Endodermal cell (in vitro differentiated cells): ENCODE measurements around the gene ASCC1. TPM values are rescaled to one million over a fixed set of nuclear protein-coding genes. Genes with fewer than 3 reads are reported as not detected.

Source experiments
- DNase-seq: peaks from one replicate; pipeline ENCODE4 v3.0.0-alpha.2; 2017
- H3K27ac ChIP-seq: 2 replicates; pipeline ENCODE4 v1.5.1; 2013; ENCODE audit warnings: mild to moderate bottlenecking, low read depth, low read length, moderate library complexity
- H3K27me3 ChIP-seq: 2 replicates; pipeline ENCODE4 v1.6.1; 2013; ENCODE audit warnings: mild to moderate bottlenecking, low read length, moderate library complexity; ENCODE audit not compliant: insufficient read depth, control insufficient read depth, poor library complexity, severe bottlenecking
- H3K36me3 ChIP-seq: 2 replicates; pipeline ENCODE4 v1.7.0; 2013; ENCODE audit warnings: mild to moderate bottlenecking, low read length, moderate library complexity; ENCODE audit not compliant: control insufficient read depth, insufficient read depth
- H3K4me1 ChIP-seq: one replicate; pipeline ENCODE4 v1.7.0; 2013; ENCODE audit warnings: low read length; ENCODE audit not compliant: control insufficient read depth, insufficient read depth
- H3K4me3 ChIP-seq: 2 replicates; pipeline ENCODE4 v1.5.1; 2013; ENCODE audit warnings: mild to moderate bottlenecking, low read length, moderate library complexity
- H3K9ac ChIP-seq: 2 replicates; pipeline ENCODE4 v1.6.1; 2013; ENCODE audit warnings: mild to moderate bottlenecking, low read length, moderate library complexity; ENCODE audit not compliant: poor library complexity, severe bottlenecking; ENCODE audit errors: extremely low read depth
- H3K9me3 ChIP-seq: 2 replicates; pipeline ENCODE4 v1.6.1; 2013; ENCODE audit warnings: mild to moderate bottlenecking, low read length, moderate library complexity; ENCODE audit not compliant: control insufficient read depth
- H3K27ac Mint-ChIP-seq: 2 replicates; pipeline ENCODE4 v1.8.0; 2020; ENCODE audit warnings: mixed read lengths
- H3K27me3 Mint-ChIP-seq: 2 replicates; pipeline ENCODE4 v1.8.0; 2021; ENCODE audit warnings: mild to moderate bottlenecking, mixed read lengths; ENCODE audit not compliant: insufficient read depth
- H3K36me3 Mint-ChIP-seq: 2 replicates; pipeline ENCODE4 v1.8.0; 2020; ENCODE audit warnings: low read depth, mixed read lengths
- H3K4me1 Mint-ChIP-seq: 2 replicates; pipeline ENCODE4 v1.8.0; 2020; ENCODE audit warnings: mixed read lengths
- H3K4me3 Mint-ChIP-seq: 2 replicates; pipeline ENCODE4 v1.8.0; 2020; ENCODE audit warnings: mild to moderate bottlenecking, moderate library complexity, mixed read lengths
- H3K9me3 Mint-ChIP-seq: 2 replicates; pipeline ENCODE4 v1.8.0; 2020; ENCODE audit warnings: mild to moderate bottlenecking, mixed read lengths
- CTCF ChIP-seq: fragments of 200-600 bp; sonication (generic); conservative IDR thresholded peaks from 2 replicates; pipeline ENCODE4 v1.5.0; 2021; ENCODE audit warnings: antibody characterized with exemption, mild to moderate bottlenecking
- WGBS, 2 experiments: methylation state at CpG; one replicate each; pipeline versions ENCODE4 v1.1.5 to v1.1.7; 2013; ENCODE audit warnings: missing lambda C conversion rate in 2 of 2, mixed read lengths in 1 of 2; ENCODE audit not compliant: insufficient coverage in 1 of 2, insufficient read length in 1 of 2; 5-methylcytosine and 5-hydroxymethylcytosine counted together
- total RNA-seq, 2 donors: library from RNA; stranded (reverse); fragmentation: NEBNext Ultra II Directional in 1 of 2; extraction: Animal tissue kit (Norgen Biotek cat#: 25700) in 1 of 2; gene quantifications; 2 replicates in 1 of 2; 3 replicates in 1 of 2; pipeline ENCODE4 v1.2.1, GENCODE V29; 2021

Gene ASCC1
- total RNA-seq, 2 donors from 2014 or later: 29.2 to 34.0 TPM

GRCh38 chr10:72167118-72167517 lies 49.0 kb downstream of the ASCC1 start:
- WGBS, 2 experiments: 93% methylated on average over 3 of the region's 3 CpGs; no CpG with 5 or more reads in 1 of the 2 experiments
- H3K27me3 Mint-ChIP-seq: no peaks in the 10 kb centered on the region
- no peak for TF ChIP-seq CTCF

GRCh38 chr10:72164617-72165016 lies 51.5 kb downstream of the ASCC1 start:
- Histone ChIP-seq H3K9me3 (no peaks in the 10 kb centered on the region), H3K27me3 (no peaks in the 10 kb centered on the region), H3K9ac (no peak overlapping the region), H3K4me1 (peaks cover 3% of the 10 kb centered on the region), H3K27ac (no peak overlapping the region), H3K4me3 (no peak overlapping the region), H3K36me3 (peaks cover 9% of the 10 kb centered on the region)
- no peak for DNase-seq
- 96% methylated on average over 2 of the region's 2 CpGs; no CpG with 5 or more reads in 1 of the 2 experiments for WGBS, 2 experiments
- H3K27me3 Mint-ChIP-seq: no peaks in the 10 kb centered on the region
- peak; percentile 52 for TF ChIP-seq CTCF
- H3K9me3 Mint-ChIP-seq: no peaks in the 10 kb centered on the region
- H3K4me3 Mint-ChIP-seq: no peak overlapping the region
- peaks cover 6% of the 10 kb centered on the region for H3K4me1 Mint-ChIP-seq
- H3K36me3 Mint-ChIP-seq: peaks cover 20% of the 10 kb centered on the region
- no peak overlapping the region for H3K27ac Mint-ChIP-seq

More at GRCh38 chr10:72167118-72167517, 49.0 kb downstream of the ASCC1 start:
- Histone ChIP-seq H3K9ac (no peak overlapping the region), H3K27me3 (no peaks in the 10 kb centered on the region), H3K27ac (no peak overlapping the region), H3K4me3 (no peak overlapping the region), H3K9me3 (no peaks in the 10 kb centered on the region), H3K36me3 (peaks cover 8% of the 10 kb centered on the region), H3K4me1 (peaks cover 3% of the 10 kb centered on the region)
- Mint-ChIP-seq H3K4me3 (no peak overlapping the region), H3K4me1 (peaks cover 6% of the 10 kb centered on the region), H3K36me3 (peaks cover 21% of the 10 kb centered on the region), H3K27ac (no peak overlapping the region), H3K9me3 (no peaks in the 10 kb centered on the region)
- no peak for DNase-seq

GRCh38 chr10:72162978-72163377 lies 53.1 kb downstream of the ASCC1 start:
- peaks cover 3% of the 10 kb centered on the region for H3K4me1 ChIP-seq
- peaks cover 14% of the 10 kb centered on the region for H3K36me3 ChIP-seq
- DNase-seq: no peak
- no peak overlapping the region for H3K27ac ChIP-seq
- H3K4me3 ChIP-seq: no peak overlapping the region
- H3K27me3 ChIP-seq: no peaks in the 10 kb centered on the region
- H3K9ac ChIP-seq: no peak overlapping the region
- WGBS, 2 experiments: 83 to 100% methylated on average over 1 of the region's 1 CpG
- H3K36me3 Mint-ChIP-seq: peaks cover 17% of the 10 kb centered on the region
- no peak overlapping the region for H3K4me3 Mint-ChIP-seq
- TF ChIP-seq CTCF: no peak
- H3K9me3 ChIP-seq: no peaks in the 10 kb centered on the region
- H3K4me1 Mint-ChIP-seq: peaks cover 8% of the 10 kb centered on the region
- H3K9me3 Mint-ChIP-seq: no peaks in the 10 kb centered on the region
- no peak overlapping the region for H3K27ac Mint-ChIP-seq
- H3K27me3 Mint-ChIP-seq: no peaks in the 10 kb centered on the region
